ENCODE data around the gene TRMT61A.
"Not testable (repeated sequence)": the region's sequence is repeated elsewhere in the genome, so short reads cannot be mapped to it uniquely, and the experiment has no call there.

TRMT61A gene

DNA sequence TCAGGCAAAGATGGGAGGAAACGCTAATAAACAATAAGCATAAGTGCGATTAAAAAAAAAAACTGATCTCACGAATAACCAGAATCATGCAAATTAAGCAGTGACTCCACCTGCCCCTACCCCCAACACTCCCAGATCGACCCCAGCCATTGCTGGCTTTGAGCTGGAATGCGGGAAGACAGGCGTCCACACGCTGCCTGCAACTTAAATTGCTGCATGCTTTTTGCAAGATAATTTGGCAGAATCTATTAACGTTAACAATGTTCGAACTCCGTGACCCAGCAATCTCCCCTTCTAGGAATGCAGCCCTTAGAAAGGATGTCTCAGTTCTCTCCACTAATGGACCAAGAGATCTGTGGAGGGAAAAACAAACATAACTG, 5.4 kb upstream of the TRMT61A start:
- DNase-seq = no peak

- no peak for DNase-seq
Measured at GRCh38 chr14:103524002-103524935, 4.7 kb upstream of the TRMT61A start.

DNA sequence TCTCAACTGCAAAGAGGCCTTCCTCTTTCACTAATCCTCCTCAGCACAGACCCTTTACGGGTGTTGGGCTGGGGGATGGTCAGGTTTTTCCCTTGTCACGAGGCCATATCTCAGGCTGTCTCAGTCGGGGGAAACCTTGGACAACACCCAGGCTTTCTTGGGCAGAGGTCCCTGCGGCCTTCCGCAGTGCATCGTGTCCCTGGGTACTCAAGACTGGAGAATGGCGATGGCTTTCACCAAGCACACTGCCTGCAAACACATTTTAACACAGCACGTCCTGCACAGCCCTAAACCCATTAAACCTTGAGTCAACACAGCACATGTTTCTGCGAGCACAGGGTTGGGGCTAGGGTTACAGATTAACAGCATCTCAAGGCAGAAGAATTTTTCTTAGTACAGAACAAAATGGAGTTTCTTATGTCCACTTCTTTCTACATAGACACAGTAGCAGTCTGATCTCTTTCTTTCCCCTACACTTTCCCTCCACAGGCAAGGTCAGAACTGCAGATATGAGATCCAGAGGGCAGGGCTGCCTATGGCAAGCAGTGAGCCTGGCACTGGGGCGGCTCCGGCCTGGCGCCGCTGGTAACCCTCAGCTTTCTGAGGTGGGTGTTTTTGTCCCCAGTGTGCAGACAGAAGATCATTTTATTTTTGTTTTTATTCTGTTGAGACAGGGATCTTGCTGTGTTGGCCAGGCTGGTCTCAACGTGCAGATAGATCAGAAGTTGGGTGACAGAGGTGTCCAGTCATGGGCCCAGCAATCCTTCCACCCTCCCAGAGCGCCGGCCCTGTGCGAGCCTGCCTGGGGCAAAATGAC, 3.4 kb upstream of the TRMT61A start:
- not testable (repeated sequence) for DNase-seq

- DNase-seq = no peak
Measured at GRCh38 chr14:103526247-103526913, 2.6 kb upstream of the TRMT61A start.

DNA sequence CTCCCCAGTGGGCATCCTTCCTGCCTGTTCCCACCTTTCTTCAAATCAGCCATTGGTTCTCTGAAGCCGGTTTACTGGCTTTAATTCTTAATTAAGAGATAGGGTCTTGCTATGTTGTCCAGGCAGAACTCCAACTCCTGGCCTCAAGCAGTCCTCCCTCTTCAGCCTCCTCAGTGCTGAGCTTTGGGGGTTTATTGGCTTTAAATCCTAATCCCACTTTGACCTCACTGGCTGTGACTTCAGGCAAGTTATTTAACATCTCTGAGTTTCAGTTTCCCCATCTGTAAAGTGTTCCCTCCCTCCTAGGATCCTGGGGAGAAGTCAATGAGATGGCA, 2.1 kb upstream of the TRMT61A start:
- no peak for DNase-seq

GRCh38 chr14:103527408-103528145, 1.4 kb upstream of the TRMT61A start:
- no peak for DNase-seq

GRCh38 chr14:103528146-103528586, 830 bp upstream of the TRMT61A start:
- DNase-seq = no peak

GRCh38 chr14:103529383-103530365, 678 bp downstream of the TRMT61A start:
- DNase-seq = no peak

GRCh38 chr14:103530390-103530789, 1.4 kb downstream of the TRMT61A start:
- DNase-seq = no peak

DNA sequence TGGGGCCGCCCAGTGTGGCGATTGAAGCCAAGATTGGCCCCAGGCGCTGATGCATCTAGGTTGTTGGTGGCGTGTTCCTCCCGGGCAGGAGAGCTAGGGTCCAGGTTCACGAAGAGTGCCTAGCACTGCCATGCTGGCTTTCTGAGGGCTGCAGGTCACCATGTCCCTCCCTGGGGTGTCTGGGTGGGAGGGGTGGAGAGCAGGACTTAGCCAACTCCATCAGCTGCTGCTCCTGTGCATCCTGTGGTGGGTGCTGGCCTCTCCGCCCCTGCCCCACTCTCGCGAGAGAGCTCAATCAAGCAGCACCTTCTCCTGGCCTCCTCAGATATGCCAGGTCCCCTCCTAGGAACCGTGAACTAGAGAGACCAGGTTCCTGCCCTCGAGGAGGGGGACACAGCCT, 1.8 kb downstream of the TRMT61A start:
- no peak for DNase-seq

GRCh38 chr14:103531421-103532215, 2.6 kb downstream of the TRMT61A start:
- no peak for DNase-seq

DNA sequence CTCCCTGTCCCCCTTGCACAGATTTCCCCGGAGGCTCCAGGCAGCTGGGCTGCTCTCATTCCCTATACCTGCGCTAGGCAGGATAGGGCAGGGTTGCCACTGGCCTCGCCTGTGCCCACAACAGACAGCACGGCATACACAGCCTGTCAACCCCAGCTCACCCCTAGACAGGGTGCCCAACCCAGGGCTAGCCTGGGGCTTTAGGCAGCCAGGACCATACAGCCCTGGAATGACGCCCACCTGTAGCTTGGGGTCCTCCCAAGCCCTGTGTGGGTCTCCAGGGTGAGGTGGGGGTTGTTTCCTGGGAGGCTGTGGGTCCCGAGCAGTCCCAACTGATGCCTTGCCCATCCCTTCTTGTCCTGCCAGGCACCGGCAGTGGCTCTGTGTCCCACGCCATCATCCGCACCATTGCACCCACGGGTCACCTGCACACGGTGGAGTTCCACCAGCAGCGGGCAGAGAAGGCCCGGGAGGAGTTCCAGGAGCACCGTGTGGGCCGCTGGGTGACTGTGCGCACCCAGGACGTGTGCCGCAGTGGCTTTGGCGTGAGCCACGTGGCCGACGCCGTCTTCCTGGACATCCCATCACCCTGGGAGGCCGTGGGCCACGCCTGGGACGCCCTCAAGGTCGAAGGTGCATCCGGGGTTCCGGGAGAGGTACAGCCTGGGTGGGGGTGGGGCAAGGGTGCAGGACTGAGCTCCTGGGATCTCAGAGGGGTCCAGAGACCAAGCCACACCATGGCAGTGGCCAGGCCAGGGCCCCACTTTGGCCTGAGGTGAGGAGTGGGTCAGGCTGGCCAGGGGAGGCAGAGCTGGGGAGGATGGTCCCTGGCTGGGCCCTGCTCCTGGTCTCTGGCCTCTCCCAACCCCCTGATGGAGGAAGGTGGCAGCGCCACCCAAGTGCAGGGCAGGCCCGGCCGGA, 3.5 kb downstream of the TRMT61A start:
- no peak for DNase-seq

GRCh38 chr14:103533137-103533998, 4.4 kb downstream of the TRMT61A start:
- DNase-seq = no peak

- DNase-seq = no peak
Measured at GRCh38 chr14:103533999-103534575, 5.1 kb downstream of the TRMT61A start.

DNA sequence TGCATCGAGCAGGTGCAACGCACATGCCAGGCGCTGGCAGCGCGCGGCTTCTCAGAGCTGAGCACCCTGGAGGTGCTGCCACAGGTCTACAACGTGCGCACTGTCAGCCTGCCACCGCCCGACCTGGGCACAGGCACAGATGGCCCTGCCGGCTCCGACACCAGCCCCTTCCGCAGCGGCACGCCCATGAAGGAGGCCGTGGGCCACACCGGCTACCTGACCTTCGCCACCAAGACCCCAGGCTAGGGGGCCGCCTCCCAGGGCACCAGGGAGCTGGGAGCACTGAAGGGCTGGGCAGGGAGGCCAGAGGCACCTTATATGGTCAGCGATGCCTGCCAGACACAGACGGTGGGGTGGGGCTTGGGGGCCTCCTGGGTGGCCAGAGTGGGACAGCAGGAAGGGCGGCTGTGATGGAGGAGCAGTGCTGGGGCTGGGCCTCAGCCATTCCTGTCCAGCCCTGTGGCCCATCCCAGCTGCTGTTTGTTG, 5.6 kb downstream of the TRMT61A start:
- no peak for DNase-seq

- no peak for DNase-seq
Measured at GRCh38 chr14:103535081-103535890, 6.3 kb downstream of the TRMT61A start.

All from NCI-H2107 (cell line).